ENCODE data around the gene SMARCAL1.

- TF ChIP-seq CTCF (IDR thresholded peaks at IDR 0.05) (no peak), POLR2AphosphoS5 (IDR thresholded peaks at IDR 0.05) (no peak), POLR2A (IDR thresholded peaks at IDR 0.05) (no peak)
Measured at GRCh38 chr2:216429428-216429827, 17.1 kb downstream of the SMARCAL1 start.
